HL-60 (cell line): ENCODE measurements around the gene RPS24.
A peak's percentile ranks its signal among the peaks of the same experiment; 100 is the strongest.

Source experiments
- DNase-seq, 2 experiments: peaks; one replicate each; pipeline ENCODE4 v3.0.0-alpha.2; 2010 to 2020; ENCODE audit warnings: low read depth in 1 of 2, low spot score in 1 of 2
- H3K27ac ChIP-seq: fragments of 250-450 bp; sonication (Bioruptor Pico); replicated peaks from 2 replicates; pipeline ENCODE4 v1.5.1; 2020; ENCODE audit warnings: mild to moderate bottlenecking, moderate library complexity
- H3K27me3 ChIP-seq: fragments of 250-450 bp; sonication (Bioruptor Pico); 2 replicates; pipeline ENCODE4 v1.5.1; 2021; ENCODE audit warnings: mild to moderate bottlenecking, moderate library complexity; ENCODE audit not compliant: insufficient read depth, poor library complexity, severe bottlenecking
- H3K4me3 ChIP-seq: replicated peaks from 2 replicates; pipeline ENCODE4 v1.5.1; 2011; ENCODE audit warnings: mild to moderate bottlenecking, control low read depth, low read length; ENCODE audit not compliant: insufficient read depth
- CTCF ChIP-seq: IDR thresholded peaks from one replicate; pipeline ENCODE4 v1.5.1; 2011; ENCODE audit warnings: low read length, control low read depth, inconsistent platforms; ENCODE audit not compliant: insufficient read depth
- GABPA ChIP-seq: IDR thresholded peaks from 2 replicates; pipeline ENCODE4 v1.6.1; 2012; ENCODE audit warnings: low read depth
- POLR2AphosphoS5 ChIP-seq: IDR thresholded peaks from 2 replicates; pipeline ENCODE4 v1.6.1; 2012; ENCODE audit warnings: low read depth
- SPI1 ChIP-seq: IDR thresholded peaks from 2 replicates; pipeline ENCODE4 v1.6.1; 2012; ENCODE audit warnings: low read depth, mild to moderate bottlenecking, borderline replicate concordance
- TF ChIP-seq, protein P1 (sequence below): IDR thresholded peaks from 2 replicates; pipeline ENCODE4 v1.6.1; 2012; ENCODE audit warnings: low read depth; ENCODE audit not compliant: insufficient replicate concordance

Gene RPS24

GRCh38 chr10:78044179-78044578, 10.5 kb downstream of the RPS24 start:
- Histone ChIP-seq H3K27ac (no peak overlapping the region), H3K4me3 (no peak overlapping the region), H3K27me3 (no peaks in the 10 kb centered on the region)
- TF ChIP-seq SPI1 (no peak), GABPA (no peak), CTCF (no peak), POLR2AphosphoS5 (no peak; the same call in 1 of the 2 replicates)
- TF ChIP-seq, protein P1, sequence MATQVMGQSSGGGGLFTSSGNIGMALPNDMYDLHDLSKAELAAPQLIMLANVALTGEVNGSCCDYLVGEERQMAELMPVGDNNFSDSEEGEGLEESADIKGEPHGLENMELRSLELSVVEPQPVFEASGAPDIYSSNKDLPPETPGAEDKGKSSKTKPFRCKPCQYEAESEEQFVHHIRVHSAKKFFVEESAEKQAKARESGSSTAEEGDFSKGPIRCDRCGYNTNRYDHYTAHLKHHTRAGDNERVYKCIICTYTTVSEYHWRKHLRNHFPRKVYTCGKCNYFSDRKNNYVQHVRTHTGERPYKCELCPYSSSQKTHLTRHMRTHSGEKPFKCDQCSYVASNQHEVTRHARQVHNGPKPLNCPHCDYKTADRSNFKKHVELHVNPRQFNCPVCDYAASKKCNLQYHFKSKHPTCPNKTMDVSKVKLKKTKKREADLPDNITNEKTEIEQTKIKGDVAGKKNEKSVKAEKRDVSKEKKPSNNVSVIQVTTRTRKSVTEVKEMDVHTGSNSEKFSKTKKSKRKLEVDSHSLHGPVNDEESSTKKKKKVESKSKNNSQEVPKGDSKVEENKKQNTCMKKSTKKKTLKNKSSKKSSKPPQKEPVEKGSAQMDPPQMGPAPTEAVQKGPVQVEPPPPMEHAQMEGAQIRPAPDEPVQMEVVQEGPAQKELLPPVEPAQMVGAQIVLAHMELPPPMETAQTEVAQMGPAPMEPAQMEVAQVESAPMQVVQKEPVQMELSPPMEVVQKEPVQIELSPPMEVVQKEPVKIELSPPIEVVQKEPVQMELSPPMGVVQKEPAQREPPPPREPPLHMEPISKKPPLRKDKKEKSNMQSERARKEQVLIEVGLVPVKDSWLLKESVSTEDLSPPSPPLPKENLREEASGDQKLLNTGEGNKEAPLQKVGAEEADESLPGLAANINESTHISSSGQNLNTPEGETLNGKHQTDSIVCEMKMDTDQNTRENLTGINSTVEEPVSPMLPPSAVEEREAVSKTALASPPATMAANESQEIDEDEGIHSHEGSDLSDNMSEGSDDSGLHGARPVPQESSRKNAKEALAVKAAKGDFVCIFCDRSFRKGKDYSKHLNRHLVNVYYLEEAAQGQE, result no peak
- DNase-seq, result no peak

DNA sequence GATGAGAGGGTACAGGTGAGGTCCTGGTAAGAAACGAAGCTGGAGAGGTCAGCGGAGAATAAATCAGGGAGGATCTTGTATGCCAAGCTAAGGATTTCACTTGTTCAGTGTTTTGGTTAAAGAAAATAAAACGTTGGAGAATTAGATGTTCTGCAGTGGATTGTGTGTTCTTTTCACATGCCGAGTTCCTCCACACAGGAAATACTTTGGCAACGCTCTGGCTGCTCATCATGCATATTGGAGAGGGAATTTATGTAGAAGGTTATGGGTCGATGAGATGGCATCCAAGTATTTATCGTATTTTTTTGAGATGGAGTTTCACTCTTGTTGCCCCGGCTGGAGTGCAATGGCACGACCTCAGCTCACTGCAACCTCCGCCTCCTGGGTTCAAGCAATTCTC, 11.0 kb downstream of the RPS24 start:
- Histone ChIP-seq H3K27me3 (no peaks in the 10 kb centered on the region), H3K27ac (no peak overlapping the region), H3K4me3 (no peak overlapping the region)
- no peak for DNase-seq
- TF ChIP-seq POLR2AphosphoS5 (no peak), SPI1 (no peak), GABPA (no peak), CTCF (no peak)
- TF ChIP-seq, protein P1, result no peak

DNA sequence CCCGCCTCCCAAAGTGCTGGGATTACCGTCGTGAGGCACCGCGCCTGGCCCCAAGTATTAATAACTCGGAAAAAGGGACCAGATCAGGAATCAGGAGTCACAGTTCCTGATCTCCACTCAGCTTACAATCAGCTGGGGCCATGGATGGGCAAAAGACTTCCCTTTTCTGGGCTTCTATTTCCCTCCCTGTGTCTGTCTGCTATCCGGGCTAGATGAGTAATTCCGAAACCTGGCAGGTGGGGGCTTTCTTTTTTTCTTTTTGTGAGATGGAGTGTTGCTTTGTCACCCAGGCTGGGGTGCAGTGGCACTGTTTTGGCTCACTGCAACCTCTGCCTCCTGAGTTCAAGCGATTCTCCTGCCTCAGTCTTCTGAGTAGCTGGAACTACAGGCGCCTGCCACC, 11.6 kb downstream of the RPS24 start:
- peak in 1 of 2 experiments; percentile 56 for DNase-seq
- H3K27me3 ChIP-seq, result no peaks in the 10 kb centered on the region
- peak; percentile 88 for TF ChIP-seq SPI1
- TF ChIP-seq GABPA, result no peak
- H3K27ac ChIP-seq, result no peak overlapping the region
- no peak overlapping the region for H3K4me3 ChIP-seq

DNA sequence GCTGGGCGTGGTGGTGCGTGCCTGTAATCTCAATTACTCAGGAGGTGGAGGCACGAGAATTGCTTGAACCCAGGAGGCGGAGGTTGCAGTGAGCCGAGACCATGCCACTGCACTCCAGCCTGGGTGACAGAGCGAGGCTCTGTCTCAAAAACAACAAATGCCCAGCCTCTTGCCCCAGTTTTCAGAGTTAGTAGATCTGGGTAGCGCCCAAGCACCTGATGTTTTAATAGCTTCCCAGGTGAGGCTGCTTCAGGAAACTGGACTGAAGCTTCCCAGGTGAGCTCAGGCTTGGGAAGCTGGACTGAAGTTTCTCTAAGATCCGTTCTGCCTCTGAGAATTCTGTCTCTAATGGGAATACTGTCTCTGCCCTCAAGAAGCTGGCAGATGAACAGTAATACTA, 12.2 kb downstream of the RPS24 start:
- H3K4me3 ChIP-seq, result no peak overlapping the region
- no peak for DNase-seq
- no peak for TF ChIP-seq CTCF
- TF ChIP-seq, protein P1, result no peak
- no peak for TF ChIP-seq GABPA
- no peak for TF ChIP-seq POLR2AphosphoS5
- TF ChIP-seq SPI1, result no peak
- H3K27ac ChIP-seq, result no peak overlapping the region
- no peaks in the 10 kb centered on the region for H3K27me3 ChIP-seq
